SK-N-SH (cell line): ENCODE results near the gene IQSEC1. TPM values are rescaled to one million over a fixed set of nuclear protein-coding genes. Genes with fewer than 3 reads are reported as not detected.

Experiments used
- CTCF ChIA-PET: fragments of 300-600, 350-600 bp; formaldehyde crosslinking; extraction: SDS; loops from one replicate; lab custom pipeline; 2021; lab: Yijun Ruan, JAX
- POLR2A ChIA-PET: fragments of 350-600 bp; sonication (Branson Sonifier 250); formaldehyde crosslinking; extraction: SDS; loops from one replicate; lab custom pipeline; 2020; ENCODE audit warnings: antibody characterized with exemption, inconsistent platforms; lab: Yijun Ruan, JAX
- DNase-seq: peaks from one replicate; pipeline ENCODE4 v3.0.0; 2012
- H2AFZ ChIP-seq: fragments of 200-600 bp; sonication (generic); 2 replicates; pipeline ENCODE4 v1.8.1; 2016; ENCODE audit warnings: antibody characterized with exemption, mild to moderate bottlenecking, low read depth
- H3F3A ChIP-seq: fragments of 200-600 bp; sonication (generic); replicated peaks from 2 replicates; pipeline ENCODE3; 2016; ENCODE audit warnings: antibody characterized with exemption, mild to moderate bottlenecking; ENCODE audit not compliant: insufficient read depth
- H3K27ac ChIP-seq, 2 experiments: fragments of 200-500 bp in 1 of 2; fragments of 200-600 bp in 1 of 2; sonication (Bioruptor generic) in 1 of 2; sonication (generic), shearing (Covaris generic) in 1 of 2; 2 replicates each; pipeline versions ENCODE4 v1.5.1 to v1.6.1; 2014 to 2016; ENCODE audit warnings: low read depth in 2 of 2, inconsistent platforms in 1 of 2, low read length in 1 of 2, mild to moderate bottlenecking in 1 of 2, mixed read lengths in 1 of 2
- H3K27me3 ChIP-seq: fragments of 200-600 bp; sonication (generic), shearing (Covaris generic); 2 replicates; pipeline ENCODE4 v1.6.1; 2016; ENCODE audit warnings: mixed run types; ENCODE audit not compliant: insufficient read depth
- H3K36me3 ChIP-seq, 2 experiments: fragments of 200-500 bp in 1 of 2; fragments of 200-600 bp in 1 of 2; sonication (Bioruptor generic) in 1 of 2; sonication (generic) in 1 of 2; replicated peaks in 1 of 2; 2 replicates each; pipeline versions ENCODE3 to v1.5.1; 2014 to 2016; ENCODE audit warnings: low read length in 1 of 2, mild to moderate bottlenecking in 1 of 2; ENCODE audit not compliant: insufficient read depth in 2 of 2, control insufficient read depth in 1 of 2
- H3K4me1 ChIP-seq, 2 experiments: fragments of 200-500 bp in 1 of 2; fragments of 200-600 bp in 1 of 2; sonication (Bioruptor generic) in 1 of 2; sonication (generic), shearing (Covaris generic) in 1 of 2; 2 replicates each; pipeline versions ENCODE4 v1.5.1 to v1.6.1; 2014 to 2016; ENCODE audit warnings: low read depth in 1 of 2, low read length in 1 of 2, mixed run types in 1 of 2; ENCODE audit not compliant: insufficient read depth in 2 of 2, control insufficient read depth in 1 of 2
- H3K4me2 ChIP-seq: fragments of 200-600 bp; sonication (generic), shearing (Covaris generic); 2 replicates; pipeline ENCODE4 v1.6.1; 2017; ENCODE audit warnings: mixed run types
- H3K4me3 ChIP-seq, 2 experiments: fragments of 200-500 bp in 1 of 2; fragments of 200-600 bp in 1 of 2; sonication (Bioruptor generic) in 1 of 2; sonication (generic), shearing (Covaris generic) in 1 of 2; 2 replicates each; pipeline versions ENCODE4 v1.5.1 to v1.8.1; 2014 to 2016; ENCODE audit warnings: low read depth in 2 of 2, inconsistent platforms in 1 of 2, low read length in 1 of 2, mild to moderate bottlenecking in 1 of 2, mixed read lengths in 1 of 2, moderate library complexity in 1 of 2
- H3K79me2 ChIP-seq: fragments of 200-600 bp; sonication (generic); 2 replicates; pipeline ENCODE4 v1.8.1; 2017; ENCODE audit warnings: mild to moderate bottlenecking; ENCODE audit not compliant: insufficient read depth
- H3K9ac ChIP-seq: fragments of 200-600 bp; sonication (generic); 2 replicates; pipeline ENCODE4 v1.6.1; 2017; ENCODE audit warnings: mixed run types
- H3K9me2 ChIP-seq: fragments of 200-600 bp; sonication (generic); 2 replicates; pipeline ENCODE4 v1.6.1; 2017; ENCODE audit warnings: mixed run types
- H3K9me3 ChIP-seq: fragments of 200-600 bp; sonication (generic); 2 replicates; pipeline ENCODE4 v1.6.1; 2017; ENCODE audit warnings: mixed run types, mild to moderate bottlenecking, moderate library complexity
- H4K20me1 ChIP-seq: fragments of 200-600 bp; sonication (generic); 2 replicates; pipeline ENCODE4 v1.6.1; 2017; ENCODE audit warnings: mild to moderate bottlenecking, mixed run types; ENCODE audit not compliant: insufficient read depth
- CHD2 ChIP-seq: fragments of 150-350 bp; IDR thresholded peaks from 2 replicates; pipeline ENCODE4 v1.6.1; 2018; ENCODE audit warnings: low read length; ENCODE audit not compliant: partially characterized antibody
- EZH2phosphoT487 ChIP-seq: fragments of 200-600 bp; sonication (generic); IDR thresholded peaks from 2 replicates; pipeline ENCODE4 v1.6.1; 2017; ENCODE audit warnings: low read depth, mixed run types, mild to moderate bottlenecking, antibody characterized with exemption, moderate library complexity, borderline replicate concordance
- FOXJ3 ChIP-seq: sonication (generic); formaldehyde crosslinking; IDR thresholded peaks from 2 replicates; pipeline ENCODE4 v1.5.1; 2020; ENCODE audit warnings: mild to moderate bottlenecking, missing genetic modification reagents
- MEF2A ChIP-seq: IDR thresholded peaks from 2 replicates; pipeline ENCODE4 v1.4.0; 2012; ENCODE audit warnings: low read depth, borderline replicate concordance
- MXI1 ChIP-seq: IDR thresholded peaks from 2 replicates; pipeline ENCODE4 v1.6.1; 2012; ENCODE audit warnings: mild to moderate bottlenecking, low read depth, low read length, improper control_type of control experiment
- NRF1 ChIP-seq: IDR thresholded peaks from 2 replicates; pipeline ENCODE4 v1.6.1; 2012; ENCODE audit warnings: low read depth, mild to moderate bottlenecking, low read length
- POLR2AphosphoS5 ChIP-seq: IDR thresholded peaks from 2 replicates; pipeline ENCODE4 v1.6.1; 2012; ENCODE audit warnings: low read depth, low read length
- RCOR1 ChIP-seq: fragments of 150-350 bp; IDR thresholded peaks from 2 replicates; pipeline ENCODE4 v1.6.1; 2017; ENCODE audit warnings: antibody characterized with exemption, low read length
- RXRA ChIP-seq: IDR thresholded peaks from 2 replicates; pipeline ENCODE4 v1.4.0; 2012; ENCODE audit warnings: low read depth, mild to moderate bottlenecking, borderline replicate concordance
- SMC3 ChIP-seq: IDR thresholded peaks from 2 replicates; pipeline ENCODE4 v1.6.1; 2012; ENCODE audit warnings: low read depth, low read length, improper control_type of control experiment
- TEAD4 ChIP-seq: IDR thresholded peaks from 2 replicates; pipeline ENCODE4 v1.4.0; 2012; ENCODE audit warnings: mild to moderate bottlenecking, borderline replicate concordance; ENCODE audit not compliant: insufficient read depth
- WGBS: methylation state at CpG from one replicate; pipeline ENCODE4 v1.1.6; 2017; ENCODE audit warnings: low lambda C conversion rate; 5-methylcytosine and 5-hydroxymethylcytosine counted together
- polyA plus RNA-seq, 3 experiments: library from polyadenylated mRNA; depleted of rRNA; stranded (reverse); fragments of >200 nt; gene quantifications; 2 replicates each; pipeline ENCODE4 v1.2.3, GENCODE V29; 2012
- TF ChIP-seq, protein P1 (sequence below): fragments of 150-350 bp; IDR thresholded peaks from 2 replicates; pipeline ENCODE4 v1.6.1; 2016; ENCODE audit warnings: mild to moderate bottlenecking, low read depth, low read length
- TF ChIP-seq, protein P2 (sequence below): IDR thresholded peaks from 2 replicates; pipeline ENCODE4 v1.4.0; 2012; ENCODE audit warnings: low read depth, borderline replicate concordance
- TF ChIP-seq, protein P3 (sequence below): IDR thresholded peaks from 2 replicates; pipeline ENCODE4; 2012
- TF ChIP-seq, protein P4 (sequence below): fragments of 200-600 bp; sonication (generic); IDR thresholded peaks from 2 replicates; pipeline ENCODE4 v1.6.1; 2017; ENCODE audit warnings: antibody characterized with exemption, mild to moderate bottlenecking, moderate library complexity

The IQSEC1 gene
- polyA plus RNA-seq, 1 of the 3 experiments (the other 2 are of a cell fraction) = 6.2 TPM

DNA sequence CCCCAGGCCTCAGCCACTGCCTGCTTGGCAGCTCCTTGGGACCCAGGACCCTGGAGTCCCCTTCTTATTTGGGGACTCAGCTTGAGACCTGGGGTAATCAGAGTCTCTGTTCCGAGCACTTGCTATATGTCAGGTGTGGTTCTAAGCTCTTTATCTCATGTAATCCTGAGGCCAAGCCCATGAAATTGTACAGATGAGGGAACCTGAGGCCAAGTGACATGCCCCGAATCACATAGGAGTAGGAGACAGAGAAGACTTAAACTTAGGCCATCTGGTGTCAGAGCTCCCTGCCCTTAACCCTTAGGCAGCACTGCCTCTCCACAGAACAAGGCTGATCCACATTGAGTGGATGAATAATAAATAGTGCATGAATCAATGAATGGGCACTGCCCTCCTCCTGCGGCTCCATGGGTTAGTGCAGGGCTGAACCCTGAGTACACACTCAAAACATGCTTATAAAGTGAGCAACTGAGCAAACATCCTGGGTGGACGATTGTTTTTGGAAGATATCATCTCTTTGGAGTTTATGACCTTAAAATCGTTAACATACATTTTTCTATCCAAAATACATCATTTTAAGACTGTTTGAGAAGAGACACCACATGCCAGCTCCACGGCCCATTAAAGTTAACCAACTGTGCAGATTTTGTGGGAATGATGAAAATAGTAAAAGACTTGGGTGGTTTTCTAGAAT is 33.2 kb upstream of the IQSEC1 start:
- Histone ChIP-seq H3K79me2 (no peaks in the 10 kb centered on the region), H3K27ac (no peak overlapping the region), H3K36me3 (no peaks in the 10 kb centered on the region), H3K4me1 (peaks cover 0 to 4% of the 10 kb centered on the region in 2 experiments; a peak in 1 of 4 replicates), H3K4me3 (no peak overlapping the region), H3K9me2 (no peaks in the 10 kb centered on the region), H3K9me3 (no peaks in the 10 kb centered on the region), H4K20me1 (no peaks in the 10 kb centered on the region), H3K9ac (no peak overlapping the region), H3F3A (no peaks in the 10 kb centered on the region), H3K4me2 (no peak overlapping the region), H2AFZ (no peak overlapping the region), H3K27me3 (no peaks in the 10 kb centered on the region)
- ChIA-PET CTCF (interaction anchor here (1.6 to 2.8 kb wide), 3 partner anchors 9 to 346 kb away, joined by 5 to 14 read pairs (median 5); no protein-coding TSS in a partner anchor), POLR2A (no interaction called here)
- DNase-seq = no peak
- WGBS = 42% methylated on average over 6 of the region's 6 CpGs
- TF ChIP-seq TEAD4 (no peak), EZH2phosphoT487 (no peak), MEF2A (no peak), RCOR1 (no peak), MXI1 (no peak), RXRA (no peak), NRF1 (no peak), FOXJ3 (CRISPR knock-in tag) (no peak), CHD2 (no peak)
- TF ChIP-seq, protein P1, sequence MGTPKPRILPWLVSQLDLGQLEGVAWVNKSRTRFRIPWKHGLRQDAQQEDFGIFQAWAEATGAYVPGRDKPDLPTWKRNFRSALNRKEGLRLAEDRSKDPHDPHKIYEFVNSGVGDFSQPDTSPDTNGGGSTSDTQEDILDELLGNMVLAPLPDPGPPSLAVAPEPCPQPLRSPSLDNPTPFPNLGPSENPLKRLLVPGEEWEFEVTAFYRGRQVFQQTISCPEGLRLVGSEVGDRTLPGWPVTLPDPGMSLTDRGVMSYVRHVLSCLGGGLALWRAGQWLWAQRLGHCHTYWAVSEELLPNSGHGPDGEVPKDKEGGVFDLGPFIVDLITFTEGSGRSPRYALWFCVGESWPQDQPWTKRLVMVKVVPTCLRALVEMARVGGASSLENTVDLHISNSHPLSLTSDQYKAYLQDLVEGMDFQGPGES = no peak
- TF ChIP-seq, protein P2, sequence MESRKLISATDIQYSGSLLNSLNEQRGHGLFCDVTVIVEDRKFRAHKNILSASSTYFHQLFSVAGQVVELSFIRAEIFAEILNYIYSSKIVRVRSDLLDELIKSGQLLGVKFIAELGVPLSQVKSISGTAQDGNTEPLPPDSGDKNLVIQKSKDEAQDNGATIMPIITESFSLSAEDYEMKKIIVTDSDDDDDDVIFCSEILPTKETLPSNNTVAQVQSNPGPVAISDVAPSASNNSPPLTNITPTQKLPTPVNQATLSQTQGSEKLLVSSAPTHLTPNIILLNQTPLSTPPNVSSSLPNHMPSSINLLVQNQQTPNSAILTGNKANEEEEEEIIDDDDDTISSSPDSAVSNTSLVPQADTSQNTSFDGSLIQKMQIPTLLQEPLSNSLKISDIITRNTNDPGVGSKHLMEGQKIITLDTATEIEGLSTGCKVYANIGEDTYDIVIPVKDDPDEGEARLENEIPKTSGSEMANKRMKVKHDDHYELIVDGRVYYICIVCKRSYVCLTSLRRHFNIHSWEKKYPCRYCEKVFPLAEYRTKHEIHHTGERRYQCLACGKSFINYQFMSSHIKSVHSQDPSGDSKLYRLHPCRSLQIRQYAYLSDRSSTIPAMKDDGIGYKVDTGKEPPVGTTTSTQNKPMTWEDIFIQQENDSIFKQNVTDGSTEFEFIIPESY = no peak
- TF ChIP-seq, protein P3, sequence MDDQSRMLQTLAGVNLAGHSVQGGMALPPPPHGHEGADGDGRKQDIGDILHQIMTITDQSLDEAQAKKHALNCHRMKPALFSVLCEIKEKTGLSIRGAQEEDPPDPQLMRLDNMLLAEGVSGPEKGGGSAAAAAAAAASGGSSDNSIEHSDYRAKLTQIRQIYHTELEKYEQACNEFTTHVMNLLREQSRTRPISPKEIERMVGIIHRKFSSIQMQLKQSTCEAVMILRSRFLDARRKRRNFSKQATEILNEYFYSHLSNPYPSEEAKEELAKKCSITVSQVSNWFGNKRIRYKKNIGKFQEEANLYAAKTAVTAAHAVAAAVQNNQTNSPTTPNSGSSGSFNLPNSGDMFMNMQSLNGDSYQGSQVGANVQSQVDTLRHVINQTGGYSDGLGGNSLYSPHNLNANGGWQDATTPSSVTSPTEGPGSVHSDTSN = no peak

DNA sequence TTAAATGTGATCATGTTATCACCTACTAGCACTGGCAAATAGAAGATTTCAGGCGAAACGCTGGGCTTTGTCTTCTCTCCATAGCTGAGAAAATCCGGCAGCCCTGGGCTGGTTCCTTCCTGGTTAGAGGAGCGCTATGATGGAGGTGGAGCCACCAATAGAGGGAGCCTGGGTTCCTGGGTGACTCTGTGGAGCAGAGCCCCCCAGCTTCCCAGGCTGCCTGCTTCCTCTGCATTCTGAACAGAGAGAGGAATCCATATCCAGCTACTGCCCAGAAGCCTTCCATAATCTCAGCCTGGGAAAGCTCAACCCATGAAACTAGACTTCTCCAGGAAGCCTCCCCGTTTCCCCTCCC is 32.6 kb upstream of the IQSEC1 start:
- Histone ChIP-seq H3K27ac (no peak overlapping the region), H3K9me2 (no peaks in the 10 kb centered on the region), H3K9ac (no peak overlapping the region), H3K4me3 (no peak overlapping the region), H3K4me1 (peaks cover 0 to 4% of the 10 kb centered on the region in 2 experiments; a peak in 1 of 4 replicates), H3F3A (no peaks in the 10 kb centered on the region), H3K79me2 (no peaks in the 10 kb centered on the region), H3K27me3 (no peaks in the 10 kb centered on the region), H3K36me3 (no peaks in the 10 kb centered on the region), H3K9me3 (no peaks in the 10 kb centered on the region), H3K4me2 (no peak overlapping the region), H4K20me1 (no peaks in the 10 kb centered on the region), H2AFZ (no peak overlapping the region)
- POLR2A ChIA-PET = no interaction called here
- no peak for TF ChIP-seq POLR2AphosphoS5
- no peak for TF ChIP-seq SMC3
- TF ChIP-seq, protein P4, sequence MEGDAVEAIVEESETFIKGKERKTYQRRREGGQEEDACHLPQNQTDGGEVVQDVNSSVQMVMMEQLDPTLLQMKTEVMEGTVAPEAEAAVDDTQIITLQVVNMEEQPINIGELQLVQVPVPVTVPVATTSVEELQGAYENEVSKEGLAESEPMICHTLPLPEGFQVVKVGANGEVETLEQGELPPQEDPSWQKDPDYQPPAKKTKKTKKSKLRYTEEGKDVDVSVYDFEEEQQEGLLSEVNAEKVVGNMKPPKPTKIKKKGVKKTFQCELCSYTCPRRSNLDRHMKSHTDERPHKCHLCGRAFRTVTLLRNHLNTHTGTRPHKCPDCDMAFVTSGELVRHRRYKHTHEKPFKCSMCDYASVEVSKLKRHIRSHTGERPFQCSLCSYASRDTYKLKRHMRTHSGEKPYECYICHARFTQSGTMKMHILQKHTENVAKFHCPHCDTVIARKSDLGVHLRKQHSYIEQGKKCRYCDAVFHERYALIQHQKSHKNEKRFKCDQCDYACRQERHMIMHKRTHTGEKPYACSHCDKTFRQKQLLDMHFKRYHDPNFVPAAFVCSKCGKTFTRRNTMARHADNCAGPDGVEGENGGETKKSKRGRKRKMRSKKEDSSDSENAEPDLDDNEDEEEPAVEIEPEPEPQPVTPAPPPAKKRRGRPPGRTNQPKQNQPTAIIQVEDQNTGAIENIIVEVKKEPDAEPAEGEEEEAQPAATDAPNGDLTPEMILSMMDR = no peak
- 75% methylated on average over 5 of the region's 5 CpGs for WGBS
- CTCF ChIA-PET = interaction anchor here (1.6 to 2.8 kb wide), 3 partner anchors 9 to 347 kb away, joined by 5 to 14 read pairs (median 5); no protein-coding TSS in a partner anchor
- no peak for DNase-seq
